Small intestine (tissue), 16 donors: ENCODE data around the gene CRYBB3. TPM values are rescaled to one million over a fixed set of nuclear protein-coding genes. Genes with fewer than 3 reads are reported as not detected.

Experiments used
- DNase-seq, 2 donors: peaks; one replicate each; pipeline versions ENCODE4 v3.0.0 to v3.0.0-alpha.2; 2013
- FAIRE-seq: peaks from 2 replicates; lab custom pipeline; 2012; peaks lifted over from hg19 to GRCh38; lab: Jason Lieb, UNC
- H3K27ac ChIP-seq, 3 donors: one replicate each; pipeline ENCODE4 v1.5.1; 2013; ENCODE audit warnings: low read length in 2 of 3, mild to moderate bottlenecking in 2 of 3, control low read depth in 1 of 3, inconsistent platforms in 1 of 3, low read depth in 1 of 3, moderate library complexity in 1 of 3
- H3K27me3 ChIP-seq, 3 donors: one replicate each; pipeline ENCODE4 v1.6.1; 2013; ENCODE audit warnings: low read length in 3 of 3, inconsistent platforms in 1 of 3; ENCODE audit not compliant: control insufficient read depth in 3 of 3, insufficient read depth in 3 of 3
- H3K36me3 ChIP-seq, 3 donors: one replicate each; pipeline ENCODE4 v1.6.1; 2013; ENCODE audit warnings: low read length in 3 of 3, inconsistent platforms in 1 of 3, low read depth in 1 of 3, mild to moderate bottlenecking in 1 of 3, moderate library complexity in 1 of 3; ENCODE audit not compliant: control insufficient read depth in 3 of 3, insufficient read depth in 2 of 3
- H3K4me1 ChIP-seq, 3 donors: one replicate each; pipeline ENCODE4 v1.6.1; 2013; ENCODE audit warnings: low read length in 2 of 3, inconsistent platforms in 1 of 3, low read depth in 1 of 3, mild to moderate bottlenecking in 1 of 3, moderate library complexity in 1 of 3; ENCODE audit not compliant: control insufficient read depth in 3 of 3, insufficient read depth in 2 of 3
- H3K4me3 ChIP-seq, 3 donors: one replicate each; pipeline ENCODE4 v1.5.1; 2013; ENCODE audit warnings: low read length in 3 of 3, control low read depth in 1 of 3, inconsistent platforms in 1 of 3, low read depth in 1 of 3, mild to moderate bottlenecking in 1 of 3, moderate library complexity in 1 of 3
- H3K9me3 ChIP-seq, 2 donors: one replicate each; pipeline ENCODE4 v1.6.1; 2013; ENCODE audit warnings: low read depth in 1 of 2, low read length in 1 of 2; ENCODE audit not compliant: control insufficient read depth in 2 of 2, insufficient read depth in 1 of 2
- WGBS, 3 donors: extraction: QIAGEN DNeasy Blood & Tissue Kit; methylation state at CpG; one replicate each; pipeline ENCODE4 v1.1.7; 2013; 5-methylcytosine and 5-hydroxymethylcytosine counted together
- long read RNA-seq, 10 donors: transcript quantifications; one replicate each; lab custom pipeline, GENCODE V29; 2026
- polyA plus RNA-seq, 4 donors: library from polyadenylated mRNA; stranded (reverse) in 3 of 4; unstranded in 1 of 4; fragments of 200-250 nt in 3 of 4; fragments of 120-200 nt in 1 of 4; gene quantifications; one replicate each; pipeline versions ENCODE4 v1.2.1 to v1.2.3, GENCODE V29; 2013
- donor health status: healthy with polysubstance abuse.
- donor health status: control.
- donor health status: control.
- donor health status: Bipolar disorder and iron deficiency.
- donor health status: healthy.

CRYBB3 gene
- 1 to 10 TPM in 2 of 4 donors, under 1 TPM in 2; 0.10 to 6.5 (median 1.8) TPM for polyA plus RNA-seq
- long read RNA-seq, donor 1: 0 reads
- long read RNA-seq, donor 2: 0 reads
- long read RNA-seq, donor 3: 0 reads
- long read RNA-seq, donor 4: 0 reads
- long read RNA-seq, donor 5: 0 reads
- long read RNA-seq, donor 6: 0 reads
- long read RNA-seq, donor 7: 0 reads
- long read RNA-seq, donor 8: 0 reads
- long read RNA-seq, donor 9: 0 reads
- long read RNA-seq, donor 10: 0 reads

GRCh38 chr22:25199731-25200520 is at the start of gene CRYBB3:
Gene CRYBB3, plus strand, starts transcription at chr22:25199858. Its CDS starts 1,539 bp downstream, at chr22:25201397.
- DNase-seq: no peak
- FAIRE-seq: no peak
- peaks cover 0 to 40% (median 12%) of the 10 kb centered on the region in 3 donors for H3K36me3 ChIP-seq
- no peaks in the 10 kb centered on the region for H3K9me3 ChIP-seq
- no peaks in the 10 kb centered on the region for H3K27me3 ChIP-seq
- no peak within 1 kb of the TSS for H3K27ac ChIP-seq
- 76 to 85% (median 79%) methylated on average over 17 of the region's 17 CpGs for WGBS, 3 donors
- no peak within 1 kb of the TSS for H3K4me3 ChIP-seq
- no peaks in the 10 kb centered on the region for H3K4me1 ChIP-seq

- H3K4me3 ChIP-seq: no peak overlapping the region
- H3K36me3 ChIP-seq: peaks cover 0 to 16% (median 0%) of the 10 kb centered on the region in 3 donors
- no peaks in the 10 kb centered on the region for H3K9me3 ChIP-seq
- peak; percentile 38 to 61 for DNase-seq
- H3K4me1 ChIP-seq: peaks cover 0 to under 1% (median 0%) of the 10 kb centered on the region in 3 donors
- peak overlapping the region in 1 of 3 donors; percentile 2 for H3K27ac ChIP-seq
- 62 to 71% (median 67%) methylated on average over 8 of the region's 8 CpGs for WGBS, 3 donors
- no peaks in the 10 kb centered on the region for H3K27me3 ChIP-seq
- FAIRE-seq: no peak
These were observed 45.5 kb upstream of the CRYBB3 start for GRCh38 chr22:25153961-25154666.

DNA sequence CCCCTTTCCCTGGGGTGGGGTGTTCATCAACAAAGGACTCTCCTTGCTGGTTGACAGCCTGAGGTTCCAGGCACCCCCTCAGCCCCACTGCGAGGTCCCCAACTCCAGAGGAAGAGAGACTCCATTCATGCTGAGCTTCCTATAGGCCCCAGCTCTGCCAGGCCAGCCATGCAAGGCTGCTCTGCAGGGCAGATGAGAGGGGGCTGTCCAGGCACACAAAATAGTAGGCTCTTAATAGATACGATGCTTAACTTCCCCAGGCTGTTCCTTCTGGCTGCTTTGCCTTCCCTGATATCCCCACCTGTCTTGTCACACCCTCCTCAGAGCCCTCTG is 45.0 kb upstream of the CRYBB3 start:
- Histone ChIP-seq H3K27me3 (no peaks in the 10 kb centered on the region), H3K36me3 (peaks cover 0 to 20% (median 0%) of the 10 kb centered on the region in 3 donors), H3K27ac (peak overlapping the region in 1 of 3 donors; percentile 2), H3K4me3 (no peak overlapping the region), H3K4me1 (no peaks in the 10 kb centered on the region), H3K9me3 (no peaks in the 10 kb centered on the region)
- 20 to 54% (median 48%) methylated on average over 2 of the region's 2 CpGs for WGBS, 3 donors
- DNase-seq (no peak), FAIRE-seq (no peak)

DNA sequence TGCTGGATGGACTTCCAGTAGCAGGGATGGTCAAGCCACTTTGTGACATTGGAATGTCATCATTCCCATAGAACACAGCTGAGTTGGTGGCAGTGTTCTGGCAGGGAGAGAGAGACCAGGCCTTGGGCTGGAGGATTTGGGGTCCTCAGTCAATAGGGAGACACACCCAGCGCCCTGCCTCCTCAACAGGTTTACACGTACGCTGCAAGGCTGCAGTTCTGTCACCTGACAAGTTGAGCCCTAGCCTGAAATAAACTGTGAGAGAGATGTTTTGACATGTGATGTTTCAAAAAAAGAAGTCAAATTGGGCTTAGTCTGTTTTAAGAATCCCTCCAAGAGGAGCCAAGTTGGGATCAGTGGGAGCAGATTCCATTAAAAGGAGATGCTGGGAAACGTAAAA is 42.9 kb upstream of the CRYBB3 start:
- FAIRE-seq (no peak), DNase-seq (no peak)
- H3K9me3 ChIP-seq: no peaks in the 10 kb centered on the region
- 82 to 93% (median 89%) methylated on average over 4 of the region's 4 CpGs for WGBS, 3 donors
- H3K36me3 ChIP-seq: peaks cover 0 to 24% (median 0%) of the 10 kb centered on the region in 3 donors
- no peaks in the 10 kb centered on the region for H3K4me1 ChIP-seq
- H3K4me3 ChIP-seq: no peak overlapping the region
- H3K27me3 ChIP-seq: no peaks in the 10 kb centered on the region
- H3K27ac ChIP-seq: no peak overlapping the region

- Histone ChIP-seq H3K27me3 (no peaks in the 10 kb centered on the region), H3K4me3 (no peak overlapping the region), H3K36me3 (peaks cover 0 to 23% (median 0%) of the 10 kb centered on the region in 3 donors), H3K4me1 (no peaks in the 10 kb centered on the region), H3K27ac (no peak overlapping the region), H3K9me3 (no peaks in the 10 kb centered on the region)
- 57 to 88% (median 75%) methylated on average over 10 of the region's 10 CpGs for WGBS, 3 donors
- FAIRE-seq (no peak), DNase-seq (no peak)
These were observed 40.6 kb upstream of the CRYBB3 start for GRCh38 chr22:25159028-25159427.

DNA sequence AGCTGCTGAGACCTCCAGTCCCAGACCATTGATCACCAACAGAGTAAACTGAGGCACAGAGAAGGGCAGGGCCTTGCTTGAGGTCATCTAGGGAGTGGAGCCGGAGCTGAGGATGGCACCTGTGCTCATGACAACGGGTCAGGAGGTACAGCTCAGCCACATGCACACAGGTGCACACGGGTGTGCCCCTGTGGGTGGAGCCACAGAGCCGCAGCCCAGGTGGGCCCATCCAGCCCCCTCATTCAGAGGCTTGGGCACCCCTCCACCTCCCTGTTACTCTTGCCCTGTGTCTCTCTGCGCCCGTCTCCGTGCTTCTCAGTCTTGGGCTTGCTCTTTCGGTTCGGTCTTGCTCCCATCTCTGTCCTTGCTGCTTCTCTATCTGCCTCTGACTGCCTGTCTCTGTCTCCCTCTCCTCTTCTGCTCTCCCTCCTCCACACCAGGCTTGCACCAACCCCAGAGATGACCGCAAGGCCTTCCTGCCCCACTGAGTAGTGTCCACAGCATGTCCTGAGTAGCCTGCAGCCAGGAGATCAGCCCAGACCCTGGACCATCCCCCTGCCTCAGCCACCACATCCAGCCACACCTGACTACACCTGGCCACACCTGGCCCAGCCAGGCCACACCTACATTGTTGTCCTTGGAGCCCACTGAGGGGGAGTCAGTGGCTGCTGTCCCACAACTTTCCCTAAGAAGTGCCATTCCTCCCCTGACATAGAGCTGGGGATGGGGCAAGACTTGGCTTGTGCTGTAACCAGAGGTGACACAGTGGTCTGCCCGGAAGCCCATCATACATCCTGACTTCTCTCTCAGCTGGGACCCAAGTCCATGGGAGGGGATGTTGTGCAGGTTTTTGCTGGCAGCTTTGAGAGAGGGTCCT is 39.3 kb upstream of the CRYBB3 start:
- H3K36me3 ChIP-seq: peaks cover 0 to 19% (median 0%) of the 10 kb centered on the region in 3 donors
- H3K4me3 ChIP-seq: no peak overlapping the region
- DNase-seq (no peak), FAIRE-seq (no peak)
- WGBS, 3 donors: 74 to 84% (median 77%) methylated on average over 11 of the region's 11 CpGs
- H3K27me3 ChIP-seq: no peaks in the 10 kb centered on the region
- no peaks in the 10 kb centered on the region for H3K4me1 ChIP-seq
- no peak overlapping the region for H3K27ac ChIP-seq
- no peaks in the 10 kb centered on the region for H3K9me3 ChIP-seq

DNA sequence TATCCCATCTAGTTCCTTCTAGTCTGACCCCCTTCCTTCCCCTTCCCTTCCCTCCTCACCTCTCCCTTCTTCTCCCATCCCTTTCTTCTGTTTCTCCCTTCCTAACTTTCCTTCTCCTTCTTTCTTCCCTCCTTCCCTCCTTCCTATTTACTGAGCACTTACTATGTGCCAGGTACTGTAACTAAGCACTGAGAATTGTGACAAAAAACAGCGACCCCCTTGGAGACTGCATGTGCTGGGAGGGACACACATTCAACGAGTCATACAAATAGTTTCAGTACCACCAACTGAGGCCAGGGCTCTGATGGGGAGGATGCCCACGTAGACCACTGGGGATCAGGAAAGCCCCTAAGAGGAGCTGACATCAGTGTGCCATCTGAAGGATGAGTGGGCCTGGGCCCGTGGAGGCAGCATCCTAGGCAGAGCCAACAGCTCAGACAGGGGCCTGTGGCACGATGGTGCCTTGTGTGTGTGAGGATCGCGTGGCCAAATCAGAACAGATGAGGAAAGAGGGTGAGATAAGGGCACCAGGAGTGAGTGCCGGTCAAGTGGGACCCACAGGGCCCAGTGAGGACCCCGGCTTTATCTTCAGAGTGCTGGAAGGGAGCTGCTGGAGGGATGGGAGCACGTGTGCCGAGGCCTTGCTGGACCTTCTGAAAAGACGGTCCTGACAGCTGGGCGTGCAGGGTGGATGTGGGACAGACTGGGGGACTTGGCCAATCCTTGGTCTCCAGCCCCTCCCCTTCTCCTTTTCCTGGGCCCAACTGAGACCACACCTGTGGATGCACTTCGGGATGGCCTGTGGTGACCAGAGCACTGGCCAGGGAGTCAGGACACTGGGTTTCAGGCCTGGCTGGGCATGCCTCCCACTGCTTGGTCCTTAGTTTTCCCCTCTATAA is 38.4 kb upstream of the CRYBB3 start:
- H3K36me3 ChIP-seq: peaks cover 0 to 19% (median 0%) of the 10 kb centered on the region in 3 donors
- no peak for DNase-seq
- FAIRE-seq: no peak
- no peaks in the 10 kb centered on the region for H3K27me3 ChIP-seq
- H3K4me3 ChIP-seq: no peak overlapping the region
- H3K9me3 ChIP-seq: no peaks in the 10 kb centered on the region
- 81 to 84% (median 83%) methylated on average over 14 of the region's 14 CpGs for WGBS, 3 donors
- H3K27ac ChIP-seq: no peak overlapping the region
- H3K4me1 ChIP-seq: no peaks in the 10 kb centered on the region
